ENCODE data around the gene LRRC56. TPM values are rescaled to one million over a fixed set of nuclear protein-coding genes. Genes with fewer than 3 reads are reported as not detected.

LRRC56 gene
- total and polyA plus RNA-seq, 9 of the 15 experiments (the other 6 are each of a cell fraction or from before 2014, with no cell fraction given) = 0.03 to 4.5 (median 1.0) TPM; not detected in 1

GRCh38 chr11:518463-519202 is 18.7 kb upstream of the LRRC56 start (continued):
- TF ChIP-seq ZEB2 (IDR thresholded peaks at IDR 0.05) = peak; percentile 86
- TF ChIP-seq ELK3 (CRISPR knock-in tag; IDR thresholded peaks at IDR 0.05) = no peak
- TF ChIP-seq ZNF175 (CRISPR knock-in tag; IDR thresholded peaks at IDR 0.05; ENCODE audit: low read depth) = 0 out of 2 replicates have a peak, but pooled peaks have one; percentile 28
- no peak; the same call in 1 of the 2 replicates for TF ChIP-seq HLTF (IDR thresholded peaks at IDR 0.05)
- TF ChIP-seq CTCFL (IDR thresholded peaks at IDR 0.05; ENCODE audit: borderline replicate concordance, insufficient read depth, low read depth, low read length, poor library complexity, severe bottlenecking) = peak; percentile 98
- no peak for TF ChIP-seq BRF2 (IDR thresholded peaks at IDR 0.05; ENCODE audit: borderline replicate concordance, insufficient read depth, insufficient read length)
- TF ChIP-seq MLX (CRISPR knock-in tag; conservative IDR thresholded peaks at IDR 0.05) = no peak
- no peak for TF ChIP-seq BACH1 (tag; IDR thresholded peaks at IDR 0.05)
- no peak for TF ChIP-seq HEY1 (CRISPR knock-in tag; IDR thresholded peaks at IDR 0.05; ENCODE audit: borderline replicate concordance)
- peak; percentile 63; the same call in 1 of the 2 replicates for TF ChIP-seq POLR2A (conservative IDR thresholded peaks at IDR 0.05)
- TF ChIP-seq SMAD3 (CRISPR knock-in tag; conservative IDR thresholded peaks at IDR 0.05) = 0 out of 2 replicates have a peak, but pooled peaks have one; percentile 7
- TF ChIP-seq PBX2 (CRISPR knock-in tag; IDR thresholded peaks at IDR 0.05; ENCODE audit: low read depth) = no peak
- TF ChIP-seq PBX2 (tag; conservative IDR thresholded peaks at IDR 0.05; ENCODE audit: low read depth) = no peak
- TF ChIP-seq E2F6 (IDR thresholded peaks at IDR 0.05; ENCODE audit: borderline replicate concordance in 1 of 2, extremely low read depth in 1 of 2, insufficient read depth in 1 of 2, insufficient read length in 1 of 2, low read depth in 1 of 2, low read length in 1 of 2, poor library complexity in 1 of 2, severe bottlenecking in 1 of 2) = peak; percentile 97 to 99
- peak; percentile 58; the same call in 1 of the 2 replicates for TF ChIP-seq ZNF24 (IDR thresholded peaks at IDR 0.05)
